Endodermal cell (in vitro differentiated cells): Measurements from ENCODE around the gene CDHR3. TPM values are rescaled to one million over a fixed set of nuclear protein-coding genes. Genes with fewer than 3 reads are reported as not detected.

ENCODE experiments used
- DNase-seq: peaks from one replicate; pipeline ENCODE4 v3.0.0-alpha.2; 2017
- H3K27ac ChIP-seq: 2 replicates; pipeline ENCODE4 v1.5.1; 2013; ENCODE audit warnings: mild to moderate bottlenecking, low read depth, low read length, moderate library complexity
- H3K27me3 ChIP-seq: 2 replicates; pipeline ENCODE4 v1.6.1; 2013; ENCODE audit warnings: mild to moderate bottlenecking, low read length, moderate library complexity; ENCODE audit not compliant: insufficient read depth, control insufficient read depth, poor library complexity, severe bottlenecking
- H3K36me3 ChIP-seq: 2 replicates; pipeline ENCODE4 v1.7.0; 2013; ENCODE audit warnings: mild to moderate bottlenecking, low read length, moderate library complexity; ENCODE audit not compliant: control insufficient read depth, insufficient read depth
- H3K4me1 ChIP-seq: one replicate; pipeline ENCODE4 v1.7.0; 2013; ENCODE audit warnings: low read length; ENCODE audit not compliant: control insufficient read depth, insufficient read depth
- H3K4me3 ChIP-seq: 2 replicates; pipeline ENCODE4 v1.5.1; 2013; ENCODE audit warnings: mild to moderate bottlenecking, low read length, moderate library complexity
- H3K9ac ChIP-seq: 2 replicates; pipeline ENCODE4 v1.6.1; 2013; ENCODE audit warnings: mild to moderate bottlenecking, low read length, moderate library complexity; ENCODE audit not compliant: poor library complexity, severe bottlenecking; ENCODE audit errors: extremely low read depth
- H3K9me3 ChIP-seq: 2 replicates; pipeline ENCODE4 v1.6.1; 2013; ENCODE audit warnings: mild to moderate bottlenecking, low read length, moderate library complexity; ENCODE audit not compliant: control insufficient read depth
- H3K27ac Mint-ChIP-seq: 2 replicates; pipeline ENCODE4 v1.8.0; 2020; ENCODE audit warnings: mixed read lengths
- H3K27me3 Mint-ChIP-seq: 2 replicates; pipeline ENCODE4 v1.8.0; 2021; ENCODE audit warnings: mild to moderate bottlenecking, mixed read lengths; ENCODE audit not compliant: insufficient read depth
- H3K36me3 Mint-ChIP-seq: 2 replicates; pipeline ENCODE4 v1.8.0; 2020; ENCODE audit warnings: low read depth, mixed read lengths
- H3K4me1 Mint-ChIP-seq: 2 replicates; pipeline ENCODE4 v1.8.0; 2020; ENCODE audit warnings: mixed read lengths
- H3K4me3 Mint-ChIP-seq: 2 replicates; pipeline ENCODE4 v1.8.0; 2020; ENCODE audit warnings: mild to moderate bottlenecking, moderate library complexity, mixed read lengths
- H3K9me3 Mint-ChIP-seq: 2 replicates; pipeline ENCODE4 v1.8.0; 2020; ENCODE audit warnings: mild to moderate bottlenecking, mixed read lengths
- CTCF ChIP-seq: fragments of 200-600 bp; sonication (generic); conservative IDR thresholded peaks from 2 replicates; pipeline ENCODE4 v1.5.0; 2021; ENCODE audit warnings: antibody characterized with exemption, mild to moderate bottlenecking
- WGBS, 2 experiments: methylation state at CpG; one replicate each; pipeline versions ENCODE4 v1.1.5 to v1.1.7; 2013; ENCODE audit warnings: missing lambda C conversion rate in 2 of 2, mixed read lengths in 1 of 2; ENCODE audit not compliant: insufficient coverage in 1 of 2, insufficient read length in 1 of 2; 5-methylcytosine and 5-hydroxymethylcytosine counted together
- total RNA-seq, 2 donors: library from RNA; stranded (reverse); fragmentation: NEBNext Ultra II Directional in 1 of 2; extraction: Animal tissue kit (Norgen Biotek cat#: 25700) in 1 of 2; gene quantifications; 2 replicates in 1 of 2; 3 replicates in 1 of 2; pipeline ENCODE4 v1.2.1, GENCODE V29; 2021

Gene CDHR3
- total RNA-seq, 2 donors from 2014 or later, result 7.5 to 16.1 TPM

GRCh38 chr7:106016331-106016730 lies 53.3 kb downstream of the CDHR3 start:
- H3K9me3 ChIP-seq, result no peaks in the 10 kb centered on the region
- Mint-ChIP-seq H3K27ac (no peak overlapping the region), H3K4me1 (peaks cover 21% of the 10 kb centered on the region), H3K27me3 (peaks cover 11% of the 10 kb centered on the region), H3K4me3 (no peak overlapping the region), H3K36me3 (no peaks in the 10 kb centered on the region), H3K9me3 (no peaks in the 10 kb centered on the region)
- no peak for TF ChIP-seq CTCF
- no peak overlapping the region for H3K27ac ChIP-seq
- peaks cover 9% of the 10 kb centered on the region for H3K27me3 ChIP-seq
- no peak overlapping the region for H3K4me3 ChIP-seq
- no peak for DNase-seq
- WGBS, 2 experiments, result 80 to 82% methylated on average over 2 to 3 of the region's 3 CpGs
- no peaks in the 10 kb centered on the region for H3K4me1 ChIP-seq
- no peak overlapping the region for H3K9ac ChIP-seq
- no peaks in the 10 kb centered on the region for H3K36me3 ChIP-seq

- H3K9me3 ChIP-seq, result no peaks in the 10 kb centered on the region
- peaks cover 5% of the 10 kb centered on the region for H3K27me3 ChIP-seq
- no peak overlapping the region for H3K27ac Mint-ChIP-seq
- H3K4me1 ChIP-seq, result no peaks in the 10 kb centered on the region
- no peak for DNase-seq
- no peak overlapping the region for H3K27ac ChIP-seq
- no peak for TF ChIP-seq CTCF
- 93% methylated on average over 4 of the region's 4 CpGs for WGBS, 2 experiments
- H3K4me3 ChIP-seq, result no peak overlapping the region
- no peak overlapping the region for H3K4me3 Mint-ChIP-seq
- H3K36me3 Mint-ChIP-seq, result no peaks in the 10 kb centered on the region
- no peaks in the 10 kb centered on the region for H3K36me3 ChIP-seq
- H3K4me1 Mint-ChIP-seq, result peaks cover 25% of the 10 kb centered on the region
- H3K9ac ChIP-seq, result no peak overlapping the region
- no peaks in the 10 kb centered on the region for H3K9me3 Mint-ChIP-seq
- peaks cover 3% of the 10 kb centered on the region for H3K27me3 Mint-ChIP-seq
Measured at GRCh38 chr7:106017657-106018056, 54.6 kb downstream of the CDHR3 start.

GRCh38 chr7:106018566-106019469 lies 55.8 kb downstream of the CDHR3 start:
- H3K27ac Mint-ChIP-seq, result no peak overlapping the region
- Histone ChIP-seq H3K4me1 (peaks cover 3% of the 10 kb centered on the region), H3K27ac (no peak overlapping the region), H3K9ac (no peak overlapping the region), H3K9me3 (no peaks in the 10 kb centered on the region), H3K36me3 (no peaks in the 10 kb centered on the region), H3K27me3 (no peaks in the 10 kb centered on the region), H3K4me3 (no peak overlapping the region)
- H3K4me1 Mint-ChIP-seq, result peaks cover 31% of the 10 kb centered on the region
- no peaks in the 10 kb centered on the region for H3K9me3 Mint-ChIP-seq
- no peak overlapping the region for H3K4me3 Mint-ChIP-seq
- no peaks in the 10 kb centered on the region for H3K27me3 Mint-ChIP-seq
- DNase-seq, result no peak
- 94 to 96% methylated on average over 13 to 14 of the region's 14 CpGs for WGBS, 2 experiments
- H3K36me3 Mint-ChIP-seq, result no peaks in the 10 kb centered on the region
- TF ChIP-seq CTCF, result no peak
